IMR-90 (cell line): ENCODE measurements around the gene SLC9A3. TPM values are rescaled to one million over a fixed set of nuclear protein-coding genes. Genes with fewer than 3 reads are reported as not detected.

Experiments used
- ATAC-seq: fragments of 200-7000 bp; cut with Tn5 transposase; 2 replicates; pipeline ENCODE4 v1.9.1; 2020; ENCODE audit warnings: low read depth, mild to moderate bottlenecking, moderate library complexity
- BruUV-seq: library from RNA; stranded (reverse); fragments of 400-500 nt; replicated peaks from 2 replicates; lab custom pipeline; 2021; lab: Mats Ljungman, UMichigan
- CTCF ChIA-PET: fragments of 300-600 bp; formaldehyde crosslinking; extraction: SDS; loops from one replicate; lab custom pipeline; 2021; ENCODE audit warnings: antibody characterized with exemption; lab: Yijun Ruan, JAX
- POLR2A ChIA-PET: fragments of 300-600 bp; sonication (Branson Sonifier 250); formaldehyde crosslinking; loops from one replicate; lab custom pipeline; 2022; ENCODE audit warnings: antibody characterized with exemption; ENCODE audit not compliant: unreplicated experiment; lab: Charles Lee
- DNase-seq: peaks from one replicate; pipeline ENCODE4 v3.0.0; 2013
- H2AFZ ChIP-seq: replicated peaks from 2 replicates; pipeline ENCODE3; 2013; ENCODE audit warnings: low read length, mild to moderate bottlenecking; ENCODE audit not compliant: poor library complexity
- H2AK5ac ChIP-seq: 2 replicates; pipeline ENCODE4 v1.6.1; 2013; ENCODE audit warnings: low read depth, low read length, inconsistent platforms
- H2AK9ac ChIP-seq: replicated peaks from 2 replicates; pipeline ENCODE3; 2013; ENCODE audit warnings: mild to moderate bottlenecking, low read depth, low read length, moderate library complexity; ENCODE audit not compliant: poor library complexity
- H2BK120ac ChIP-seq: 2 replicates; pipeline ENCODE4 v1.6.1; 2013; ENCODE audit warnings: low read depth, low read length, inconsistent platforms
- H2BK15ac ChIP-seq: 3 replicates; pipeline ENCODE4 v1.6.1; 2013; ENCODE audit warnings: low read depth, low read length, inconsistent platforms
- H2BK20ac ChIP-seq: 2 replicates; pipeline ENCODE4 v1.6.1; 2013; ENCODE audit warnings: low read depth, mild to moderate bottlenecking, inconsistent platforms, low read length, moderate library complexity
- H2BK5ac ChIP-seq: 2 replicates; pipeline ENCODE4 v1.6.1; 2013; ENCODE audit warnings: mild to moderate bottlenecking, low read depth, low read length, inconsistent platforms; ENCODE audit not compliant: poor library complexity, severe bottlenecking
- H3K14ac ChIP-seq: replicated peaks from 2 replicates; pipeline ENCODE4 v1.6.1; 2013; ENCODE audit warnings: low read depth, low read length, inconsistent platforms
- H3K18ac ChIP-seq: 2 replicates; pipeline ENCODE4 v1.6.1; 2013; ENCODE audit warnings: low read depth, low read length, control low read depth
- H3K23ac ChIP-seq: 2 replicates; pipeline ENCODE4 v1.6.1; 2013; ENCODE audit warnings: low read depth, low read length, inconsistent platforms
- H3K27ac ChIP-seq: 2 replicates; pipeline ENCODE4 v1.5.1; 2013; ENCODE audit warnings: mild to moderate bottlenecking, control low read depth, low read length; ENCODE audit not compliant: insufficient read depth
- H3K27me3 ChIP-seq: 2 replicates; pipeline ENCODE4 v1.6.1; 2013; ENCODE audit warnings: low read length; ENCODE audit not compliant: control insufficient read depth, insufficient read depth
- H3K36me3 ChIP-seq: 2 replicates; pipeline ENCODE4 v1.6.1; 2013; ENCODE audit warnings: low read length, mixed read lengths; ENCODE audit not compliant: control insufficient read depth, insufficient read depth
- H3K4ac ChIP-seq: 2 replicates; pipeline ENCODE4 v1.6.1; 2013; ENCODE audit warnings: low read depth, low read length, inconsistent platforms
- H3K4me1 ChIP-seq: 2 replicates; pipeline ENCODE4 v1.6.1; 2013; ENCODE audit warnings: low read length, mixed read lengths; ENCODE audit not compliant: control insufficient read depth, insufficient read depth
- H3K4me2 ChIP-seq: 2 replicates; pipeline ENCODE4 v1.6.1; 2013; ENCODE audit warnings: low read depth, mild to moderate bottlenecking, control low read depth, low read length, moderate library complexity
- H3K4me3 ChIP-seq: 2 replicates; pipeline ENCODE4 v1.5.1; 2013; ENCODE audit warnings: low read depth, mild to moderate bottlenecking, control low read depth, low read length, moderate library complexity; ENCODE audit not compliant: insufficient read depth
- H3K56ac ChIP-seq: 2 replicates; pipeline ENCODE4 v1.6.1; 2013; ENCODE audit warnings: low read length, inconsistent platforms; ENCODE audit not compliant: insufficient read depth; ENCODE audit errors: extremely low read depth
- H3K79me1 ChIP-seq, 2 experiments: 2 replicates each; pipeline ENCODE4 v1.6.1; 2013; ENCODE audit warnings: low read length in 2 of 2, inconsistent platforms in 1 of 2, low read depth in 1 of 2
- H3K9ac ChIP-seq: 2 replicates; pipeline ENCODE4 v1.6.1; 2013; ENCODE audit warnings: low read depth, low read length, control low read depth
- H3K9me1 ChIP-seq: 2 replicates; pipeline ENCODE4 v1.6.1; 2013; ENCODE audit warnings: low read length, inconsistent platforms; ENCODE audit not compliant: insufficient read depth
- H3K9me3 ChIP-seq: 2 replicates; pipeline ENCODE4 v1.6.1; 2013; ENCODE audit warnings: low read length; ENCODE audit not compliant: control insufficient read depth, insufficient read depth
- H4K20me1 ChIP-seq: 2 replicates; pipeline ENCODE4 v1.6.1; 2013; ENCODE audit warnings: low read length, inconsistent platforms; ENCODE audit not compliant: insufficient read depth
- H4K5ac ChIP-seq: 2 replicates; pipeline ENCODE4 v1.6.1; 2013; ENCODE audit warnings: mild to moderate bottlenecking, low read depth, low read length, control low read depth
- H4K8ac ChIP-seq, 2 experiments: 2 replicates each; pipeline ENCODE4 v1.6.1; 2013; ENCODE audit warnings: low read depth in 2 of 2, low read length in 2 of 2, control low read depth in 1 of 2, inconsistent platforms in 1 of 2
- H4K91ac ChIP-seq: 2 replicates; pipeline ENCODE4 v1.6.1; 2013; ENCODE audit warnings: low read depth, low read length, inconsistent platforms; ENCODE audit not compliant: insufficient read depth
- CHD1 ChIP-seq: IDR thresholded peaks from 2 replicates; pipeline ENCODE4 v1.6.1; 2012; ENCODE audit warnings: low read depth, low read length, improper control_type of control experiment
- MAZ ChIP-seq: IDR thresholded peaks from 2 replicates; pipeline ENCODE4 v1.6.1; 2012; ENCODE audit warnings: low read depth, mild to moderate bottlenecking, low read length, improper control_type of control experiment, moderate library complexity, borderline replicate concordance
- WGBS, 2 experiments: methylation state at CpG; one replicate each; pipeline versions ENCODE4 v1.1.5 to v1.1.7; 2013; ENCODE audit warnings: missing lambda C conversion rate in 2 of 2; ENCODE audit not compliant: insufficient read length in 1 of 2; ENCODE audit errors: extremely low coverage in 2 of 2; 5-methylcytosine and 5-hydroxymethylcytosine counted together
- dilution Hi-C: fragments of 300-500 bp; cut with HindIII; formaldehyde crosslinking; loops from one replicate; pipeline ENCODE4 v1.14.3; 2018; ENCODE audit warnings: low sequenced_read_pairs; ENCODE audit not compliant: unreplicated experiment
- in situ Hi-C: fragments of 300-500 bp; cut with MboI; formaldehyde crosslinking; loops from 3 replicates; pipeline ENCODE4 v1.14.3; 2019; ENCODE audit warnings: low sequenced_read_pairs, inconsistent platforms, mixed read lengths
- intact Hi-C: fragments of 100-400 bp; cut with micrococcal nuclease; formaldehyde crosslinking; loops from 2 replicates; pipeline ENCODE4 v1.10.0; 2022
- polyA plus RNA-seq, 3 experiments: library from polyadenylated mRNA; depleted of rRNA; stranded (reverse); fragments of >200 nt; gene quantifications; 2 replicates each; pipeline ENCODE4 v1.2.3, GENCODE V29; 2012; ENCODE audit warnings: low replicate concordance in 1 of 3
- total RNA-seq: library from RNA; depleted of rRNA; stranded (reverse); fragments of >200 nt; gene quantifications from 2 replicates; pipeline ENCODE4 v1.2.3, GENCODE V29; 2012

The SLC9A3 gene
- total and polyA plus RNA-seq, 2 of the 4 experiments (the other 2 are of a cell fraction), result 0.72 to 1.5 TPM

GRCh38 chr5:556909-557441 is 32.7 kb upstream of the SLC9A3 start:
- no peak overlapping the region for H2AK5ac ChIP-seq
- no peak overlapping the region for H2BK20ac ChIP-seq
- no peak overlapping the region for H2BK120ac ChIP-seq
- intact Hi-C loops (no loop called here), in situ Hi-C loops (no loop called here), dilution Hi-C loops (no loop called here)
- DNase-seq (no peak), ATAC-seq (no peak)
- H2BK15ac ChIP-seq, result no peak overlapping the region
- H3K56ac ChIP-seq, result no peak overlapping the region
- H2BK5ac ChIP-seq, result no peak overlapping the region
- no peak overlapping the region for H2AFZ ChIP-seq
- no peak overlapping the region for H2AK9ac ChIP-seq
- ChIA-PET POLR2A (interaction anchor here (0.5 kb wide), 1 partner anchor 83 kb away, joined by 3 read pairs; no protein-coding TSS in a partner anchor), CTCF (no interaction called here)
- 77% methylated on average over 11 of the region's 19 CpGs; no CpG with 5 or more reads in 1 of the 2 experiments for WGBS, 2 experiments
- H4K20me1 ChIP-seq, result no peaks in the 10 kb centered on the region
- no peaks in the 10 kb centered on the region for H3K9me3 ChIP-seq
- TF ChIP-seq CHD1 (no peak), MAZ (no peak)
- H3K4ac ChIP-seq, result no peak overlapping the region
- no peaks in the 10 kb centered on the region for H3K4me1 ChIP-seq
- H3K4me2 ChIP-seq, result no peak overlapping the region
- H3K9me1 ChIP-seq, result no peaks in the 10 kb centered on the region
- H3K27ac ChIP-seq, result no peak overlapping the region
- no peak overlapping the region for H3K23ac ChIP-seq
- H3K36me3 ChIP-seq, result no peaks in the 10 kb centered on the region
- no peak overlapping the region for H4K8ac ChIP-seq
- no peak overlapping the region for H3K9ac ChIP-seq
- no peak overlapping the region for H4K5ac ChIP-seq
- peaks cover 17% of the 10 kb centered on the region for H3K27me3 ChIP-seq
- BruUV-seq, result no TSS peak
- no peak overlapping the region for H3K14ac ChIP-seq
- no peak overlapping the region for H3K18ac ChIP-seq
- no peak overlapping the region for H3K4me3 ChIP-seq
- H4K91ac ChIP-seq, result no peak overlapping the region
- H3K79me1 ChIP-seq, result no peaks in the 10 kb centered on the region
